ENCODE results near the gene GNAZ. TPM values are rescaled to one million over a fixed set of nuclear protein-coding genes. Genes with fewer than 3 reads are reported as not detected.
A peak's percentile ranks its signal among the peaks of the same experiment; 100 is the strongest.

The GNAZ gene
- total RNA-seq, 1 donor from 2014 or later: 0.39 TPM

- Mint-ChIP-seq H3K4me1 (ENCODE audit: low read depth) (peaks cover 2% of the 10 kb centered on the region), H3K36me3 (ENCODE audit: low read depth) (no peaks in the 10 kb centered on the region)
- intact Hi-C loops (cut with micrococcal nuclease): no loop called here
Observed at GRCh38 chr22:23124611-23125511, 54.5 kb downstream of the GNAZ start.

DNA sequence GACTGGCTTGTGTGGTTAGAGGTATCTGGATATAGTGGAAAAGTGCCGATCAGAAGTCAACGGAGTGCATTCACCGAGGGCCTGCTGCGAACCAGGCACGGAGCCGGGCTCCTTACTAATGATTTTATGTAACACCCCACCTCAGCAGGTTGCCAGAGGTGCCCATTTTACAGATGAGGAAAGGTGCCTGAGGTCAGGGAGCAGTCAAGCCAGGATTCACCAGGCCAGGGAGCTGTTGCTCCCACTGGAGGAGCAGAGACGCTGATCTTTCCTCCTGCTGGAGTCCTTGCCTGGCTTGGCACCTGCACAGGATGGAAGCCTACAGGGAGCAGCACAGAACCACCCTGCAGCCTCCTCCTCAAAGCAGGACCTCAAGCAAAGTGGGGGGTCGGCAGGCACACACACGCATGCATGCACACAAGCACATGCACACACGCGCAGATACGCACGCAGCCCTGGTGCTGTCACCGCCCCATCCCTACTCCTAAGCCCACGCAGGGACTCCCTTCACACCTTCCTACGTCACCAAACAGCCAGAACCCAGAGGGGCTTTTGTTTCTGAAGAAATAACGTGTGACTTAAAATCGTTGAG is 55.3 kb downstream of the GNAZ start:
- H3K36me3 Mint-ChIP-seq (ENCODE audit: low read depth): no peaks in the 10 kb centered on the region
- intact Hi-C loops (cut with micrococcal nuclease): no loop called here

More at GRCh38 chr22:23124611-23125511, 54.5 kb downstream of the GNAZ start:
- Mint-ChIP-seq H3K27ac (no peak overlapping the region), H3K27me3 (ENCODE audit: low read depth) (peaks cover 3% of the 10 kb centered on the region), H3K4me3 (ENCODE audit: low read depth) (no peak overlapping the region), H3K9me3 (no peaks in the 10 kb centered on the region)
- DNase-seq (ENCODE audit: low spot score): no peak

DNA sequence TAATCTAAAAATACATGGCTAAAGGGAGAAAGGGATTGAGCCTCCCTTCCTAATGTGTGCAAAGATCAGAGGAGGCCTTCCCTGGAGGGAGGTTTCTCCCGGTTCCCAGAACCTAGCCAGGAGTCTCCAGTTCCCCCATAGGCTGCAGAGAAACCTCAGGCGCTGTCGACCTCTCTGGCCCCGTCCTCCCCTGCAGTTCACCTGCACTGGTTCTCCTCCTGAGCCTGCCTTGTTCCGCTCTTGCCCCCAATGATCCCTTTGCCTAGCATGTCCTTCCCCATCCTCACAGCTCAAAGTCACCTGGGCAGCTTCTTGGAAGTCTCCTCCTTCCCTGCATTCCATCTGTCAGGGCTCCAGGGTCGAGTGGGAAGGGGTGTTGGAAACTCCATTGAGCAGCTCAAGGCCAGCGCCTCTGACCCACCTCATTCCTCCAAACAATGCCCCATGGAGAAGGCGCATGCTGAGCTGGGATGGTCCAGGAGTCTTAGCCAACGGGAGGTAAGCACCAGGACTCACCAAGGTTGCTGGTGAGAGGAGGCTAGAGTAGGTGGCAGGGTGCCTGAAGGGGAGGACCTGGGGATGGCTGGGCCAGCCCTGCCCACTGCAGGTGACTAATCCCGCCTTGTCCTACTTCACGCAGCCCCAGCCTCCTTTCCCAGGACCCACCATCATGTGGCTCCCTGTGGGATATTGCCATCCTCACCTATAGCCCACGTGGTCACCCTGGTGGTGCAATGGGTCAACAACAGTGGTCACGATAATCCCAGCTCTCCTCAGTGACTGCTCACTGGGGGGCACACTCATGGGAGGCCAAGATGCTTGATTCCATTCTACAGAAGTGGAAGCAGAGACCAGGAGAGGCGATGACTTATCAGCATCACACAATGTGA is 56.1 kb downstream of the GNAZ start:
- Mint-ChIP-seq H3K36me3 (ENCODE audit: low read depth) (no peaks in the 10 kb centered on the region), H3K27ac (no peak overlapping the region), H3K4me3 (ENCODE audit: low read depth) (no peak overlapping the region), H3K4me1 (ENCODE audit: low read depth) (no peaks in the 10 kb centered on the region), H3K9me3 (no peaks in the 10 kb centered on the region), H3K27me3 (ENCODE audit: low read depth) (peaks cover 3% of the 10 kb centered on the region)
- no peak for DNase-seq (ENCODE audit: low spot score)
- intact Hi-C loops (cut with micrococcal nuclease): no loop called here

More for the DNA sequence above, 55.3 kb downstream of the GNAZ start:
- peaks cover 3% of the 10 kb centered on the region for H3K27me3 Mint-ChIP-seq (ENCODE audit: low read depth)
- no peaks in the 10 kb centered on the region for H3K9me3 Mint-ChIP-seq
- DNase-seq (ENCODE audit: low spot score): no peak
- no peaks in the 10 kb centered on the region for H3K4me1 Mint-ChIP-seq (ENCODE audit: low read depth)
- no peak overlapping the region for H3K4me3 Mint-ChIP-seq (ENCODE audit: low read depth)
- no peak overlapping the region for H3K27ac Mint-ChIP-seq

GRCh38 chr22:23127055-23127756 is 56.9 kb downstream of the GNAZ start:
- DNase-seq (ENCODE audit: low spot score): no peak
- Mint-ChIP-seq H3K27ac (no peak overlapping the region), H3K36me3 (ENCODE audit: low read depth) (no peaks in the 10 kb centered on the region), H3K9me3 (no peaks in the 10 kb centered on the region), H3K4me1 (ENCODE audit: low read depth) (no peaks in the 10 kb centered on the region), H3K27me3 (ENCODE audit: low read depth) (peaks cover 3% of the 10 kb centered on the region), H3K4me3 (ENCODE audit: low read depth) (no peak overlapping the region)
- intact Hi-C loops (cut with micrococcal nuclease): no loop called here

GRCh38 chr22:23127788-23128187 is 57.5 kb downstream of the GNAZ start:
- Mint-ChIP-seq H3K27ac (no peak overlapping the region), H3K4me1 (ENCODE audit: low read depth) (no peaks in the 10 kb centered on the region), H3K36me3 (ENCODE audit: low read depth) (no peaks in the 10 kb centered on the region), H3K27me3 (ENCODE audit: low read depth) (peaks cover 3% of the 10 kb centered on the region), H3K9me3 (no peaks in the 10 kb centered on the region), H3K4me3 (ENCODE audit: low read depth) (no peak overlapping the region)
- DNase-seq (ENCODE audit: low spot score): no peak
- intact Hi-C loops (cut with micrococcal nuclease): loop anchor here (1.0 kb wide), 1 partner anchor 168 kb away; no protein-coding TSS in a partner anchor

- H3K4me1 Mint-ChIP-seq (ENCODE audit: low read depth): no peaks in the 10 kb centered on the region
- peaks cover 3% of the 10 kb centered on the region for H3K27me3 Mint-ChIP-seq (ENCODE audit: low read depth)
- H3K4me3 Mint-ChIP-seq (ENCODE audit: low read depth): no peak overlapping the region
- DNase-seq (ENCODE audit: low spot score): peak; percentile 46
- intact Hi-C loops (cut with micrococcal nuclease): loop anchor here (1.0 kb wide), 1 partner anchor 169 kb away; no protein-coding TSS in a partner anchor
- no peak overlapping the region for H3K27ac Mint-ChIP-seq
- H3K9me3 Mint-ChIP-seq: no peaks in the 10 kb centered on the region
- H3K36me3 Mint-ChIP-seq (ENCODE audit: low read depth): no peaks in the 10 kb centered on the region
Observed at GRCh38 chr22:23128269-23129108, 58.2 kb downstream of the GNAZ start.

- Mint-ChIP-seq H3K36me3 (ENCODE audit: low read depth) (no peaks in the 10 kb centered on the region), H3K4me3 (ENCODE audit: low read depth) (no peak overlapping the region), H3K27ac (no peak overlapping the region), H3K4me1 (ENCODE audit: low read depth) (no peaks in the 10 kb centered on the region), H3K27me3 (ENCODE audit: low read depth) (peaks cover 3% of the 10 kb centered on the region), H3K9me3 (no peaks in the 10 kb centered on the region)
- intact Hi-C loops (cut with micrococcal nuclease): no loop called here
- DNase-seq (ENCODE audit: low spot score): no peak
Observed at GRCh38 chr22:23129149-23129548, 58.8 kb downstream of the GNAZ start.

DNA sequence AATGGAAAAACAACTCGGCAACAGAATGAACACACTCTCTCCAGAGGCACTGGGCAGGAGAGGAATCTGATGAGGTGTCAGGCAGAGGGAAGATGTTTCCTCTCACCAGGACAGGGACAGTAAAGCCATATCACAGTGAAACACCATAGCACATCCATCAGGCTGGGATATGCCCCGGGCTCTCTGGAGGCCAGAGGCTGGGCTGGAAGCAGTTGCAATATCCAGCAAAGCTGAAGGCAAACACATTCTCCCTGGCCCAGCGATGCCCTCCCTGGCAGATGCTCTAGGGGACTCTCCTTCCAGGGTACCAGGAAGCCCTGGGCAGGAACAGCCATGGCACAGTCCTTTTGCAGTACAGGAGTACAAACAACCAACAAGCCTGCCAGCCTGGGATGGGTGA is 60.4 kb downstream of the GNAZ start:
- intact Hi-C loops (cut with micrococcal nuclease): no loop called here
- no peaks in the 10 kb centered on the region for H3K36me3 Mint-ChIP-seq (ENCODE audit: low read depth)
- no peak for DNase-seq (ENCODE audit: low spot score)
- no peak overlapping the region for H3K27ac Mint-ChIP-seq
- H3K9me3 Mint-ChIP-seq: no peaks in the 10 kb centered on the region
- H3K27me3 Mint-ChIP-seq (ENCODE audit: low read depth): peaks cover 3% of the 10 kb centered on the region
- H3K4me3 Mint-ChIP-seq (ENCODE audit: low read depth): no peak overlapping the region
- H3K4me1 Mint-ChIP-seq (ENCODE audit: low read depth): no peaks in the 10 kb centered on the region

- Mint-ChIP-seq H3K4me3 (ENCODE audit: low read depth) (no peak overlapping the region), H3K27me3 (ENCODE audit: low read depth) (peaks cover 3% of the 10 kb centered on the region), H3K27ac (no peak overlapping the region), H3K9me3 (no peaks in the 10 kb centered on the region), H3K4me1 (ENCODE audit: low read depth) (no peaks in the 10 kb centered on the region), H3K36me3 (ENCODE audit: low read depth) (no peaks in the 10 kb centered on the region)
- intact Hi-C loops (cut with micrococcal nuclease): no loop called here
- no peak for DNase-seq (ENCODE audit: low spot score)
Observed at GRCh38 chr22:23131931-23132330, 61.6 kb downstream of the GNAZ start.

DNA sequence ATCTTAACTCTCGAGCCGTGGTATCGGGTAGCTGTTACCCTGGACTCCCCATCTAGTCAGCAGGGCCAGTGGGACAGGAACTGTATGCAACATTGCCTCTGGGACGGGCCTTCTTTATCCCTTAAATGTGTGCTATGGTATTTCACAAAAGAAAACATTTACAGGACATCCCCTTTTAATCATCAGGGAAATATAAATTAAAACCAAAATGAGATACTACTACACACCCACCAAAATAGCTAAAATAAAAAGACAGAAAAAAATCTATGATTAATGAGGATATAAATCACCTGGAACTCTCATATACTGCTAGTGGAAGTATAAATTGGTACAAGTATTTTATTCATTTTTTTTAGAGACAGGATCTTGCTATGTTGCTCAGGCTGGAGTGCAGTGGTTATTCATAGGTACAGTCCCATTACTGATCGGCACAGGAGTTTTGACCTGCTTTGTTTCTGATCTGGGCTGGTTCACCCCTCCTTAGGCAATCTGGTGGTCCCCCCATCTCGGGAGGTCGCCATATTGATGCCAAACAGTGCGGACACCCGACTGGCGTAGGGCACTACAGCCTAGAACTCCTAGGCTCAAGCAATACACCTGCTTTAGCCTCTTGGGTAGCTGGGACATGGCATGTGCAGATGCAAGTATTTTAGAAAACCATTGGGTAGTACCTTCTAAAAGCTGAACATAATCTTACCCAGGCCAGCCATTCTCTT is 62.2 kb downstream of the GNAZ start:
- DNase-seq (ENCODE audit: low spot score): no peak
- Mint-ChIP-seq H3K27ac (no peak overlapping the region), H3K4me3 (ENCODE audit: low read depth) (no peak overlapping the region), H3K9me3 (no peaks in the 10 kb centered on the region), H3K36me3 (ENCODE audit: low read depth) (no peaks in the 10 kb centered on the region), H3K4me1 (ENCODE audit: low read depth) (peaks cover 2% of the 10 kb centered on the region), H3K27me3 (ENCODE audit: low read depth) (peaks cover 3% of the 10 kb centered on the region)
- intact Hi-C loops (cut with micrococcal nuclease): no loop called here

- Mint-ChIP-seq H3K4me1 (ENCODE audit: low read depth) (peaks cover 15% of the 10 kb centered on the region), H3K9me3 (no peaks in the 10 kb centered on the region), H3K4me3 (ENCODE audit: low read depth) (no peak overlapping the region), H3K36me3 (ENCODE audit: low read depth) (no peaks in the 10 kb centered on the region), H3K27ac (no peak overlapping the region), H3K27me3 (ENCODE audit: low read depth) (peaks cover 3% of the 10 kb centered on the region)
- no peak for DNase-seq (ENCODE audit: low spot score)
- intact Hi-C loops (cut with micrococcal nuclease): no loop called here
Observed at GRCh38 chr22:23133922-23134321, 63.6 kb downstream of the GNAZ start.
